ENCODE results near the gene THSD1. TPM values are rescaled to one million over a fixed set of nuclear protein-coding genes. Genes with fewer than 3 reads are reported as not detected.

THSD1 gene
- total RNA-seq, 1 experiment from 2014 or later = 0.39 TPM

GRCh38 chr13:52447354-52447753 lies 41.4 kb upstream of the THSD1 start (continued):
- no peak for TF ChIP-seq MLX (CRISPR knock-in tag; IDR thresholded peaks at IDR 0.05)
- TF ChIP-seq ZSCAN18 (CRISPR knock-in tag; IDR thresholded peaks at IDR 0.05) = no peak
- no peak for TF ChIP-seq USF1 (CRISPR knock-in tag; IDR thresholded peaks at IDR 0.05)

GRCh38 chr13:52446265-52446664 lies 40.3 kb upstream of the THSD1 start:
- H3K9me3 Mint-ChIP-seq = no peaks in the 10 kb centered on the region
- ATAC-seq = no peak

GRCh38 chr13:52432456-52432855 lies 26.5 kb upstream of the THSD1 start:
- TF ChIP-seq ZNF396 (CRISPR knock-in tag; IDR thresholded peaks at IDR 0.05; ENCODE audit: borderline replicate concordance) = no peak
- ATAC-seq (no peak), DNase-seq (ENCODE audit: low spot score) (no peak)
- Mint-ChIP-seq H3K4me1 (no peaks in the 10 kb centered on the region), H3K27ac (no peak overlapping the region), H3K4me3 (no peak overlapping the region), H3K36me3 (peaks cover 24% of the 10 kb centered on the region), H3K9me3 (no peaks in the 10 kb centered on the region), H3K27me3 (ENCODE audit: low read depth) (no peaks in the 10 kb centered on the region)
- POLR2A ChIA-PET = no interaction called here
- CTCF ChIA-PET = interaction anchor here (1.9 kb wide), 1 partner anchor 18 kb away, joined by 5 read pairs; the partner anchor contains the start of gene VPS36

More at GRCh38 chr13:52446265-52446664, 40.3 kb upstream of the THSD1 start:
- Mint-ChIP-seq H3K27me3 (ENCODE audit: low read depth) (no peaks in the 10 kb centered on the region; the same call in 1 of the 2 replicates), H3K4me3 (no peak overlapping the region), H3K4me1 (peaks cover 13% of the 10 kb centered on the region), H3K27ac (no peak overlapping the region), H3K36me3 (0 out of 2 replicates have a peak, but pooled peaks cover 3% of the 10 kb centered on the region)
- POLR2A ChIA-PET = no interaction called here
- CTCF ChIA-PET = no interaction called here
- no peak for DNase-seq (ENCODE audit: low spot score)
- TF ChIP-seq FOXJ3 (CRISPR knock-in tag; IDR thresholded peaks at IDR 0.05; ENCODE audit: borderline replicate concordance) = no peak
- TF ChIP-seq FOXK1 (CRISPR knock-in tag; IDR thresholded peaks at IDR 0.05) = no peak
- no peak for TF ChIP-seq NFE2L1 (CRISPR knock-in tag; IDR thresholded peaks at IDR 0.05)
- TF ChIP-seq ZNF263 (CRISPR knock-in tag; IDR thresholded peaks at IDR 0.05; ENCODE audit: low read depth) = no peak
- no peak for TF ChIP-seq CREB1 (CRISPR knock-in tag; IDR thresholded peaks at IDR 0.05)
- no peak for TF ChIP-seq CTCF (IDR thresholded peaks at IDR 0.05)

GRCh38 chr13:52428295-52428694 lies 22.3 kb upstream of the THSD1 start:
- ATAC-seq (no peak), DNase-seq (ENCODE audit: low spot score) (no peak)
- Mint-ChIP-seq H3K4me1 (no peaks in the 10 kb centered on the region), H3K4me3 (no peak overlapping the region), H3K27ac (no peak overlapping the region), H3K27me3 (ENCODE audit: low read depth) (no peaks in the 10 kb centered on the region), H3K36me3 (peaks cover 25% of the 10 kb centered on the region), H3K9me3 (no peaks in the 10 kb centered on the region)
- POLR2A ChIA-PET = no interaction called here
- CTCF ChIA-PET = interaction anchor here (1.2 kb wide), 1 partner anchor 23 kb away, joined by 4 read pairs; no protein-coding TSS in a partner anchor
- no peak for TF ChIP-seq USF1 (CRISPR knock-in tag; IDR thresholded peaks at IDR 0.05)
- TF ChIP-seq JAZF1 (CRISPR knock-in tag; IDR thresholded peaks at IDR 0.05) = no peak
- TF ChIP-seq CDX4 (CRISPR knock-in tag; IDR thresholded peaks at IDR 0.05; ENCODE audit: borderline replicate concordance) = no peak
- no peak for TF ChIP-seq ERG (CRISPR knock-in tag; IDR thresholded peaks at IDR 0.05)
- no peak for TF ChIP-seq PRDM15 (CRISPR knock-in tag; IDR thresholded peaks at IDR 0.05)
- no peak for TF ChIP-seq IRF1 (CRISPR knock-in tag; IDR thresholded peaks at IDR 0.05)
- TF ChIP-seq FOXJ3 (CRISPR knock-in tag; IDR thresholded peaks at IDR 0.05; ENCODE audit: borderline replicate concordance) = no peak
- no peak for TF ChIP-seq ESRRA (CRISPR knock-in tag; IDR thresholded peaks at IDR 0.05; ENCODE audit: borderline replicate concordance)
- no peak for TF ChIP-seq MYBL2 (CRISPR knock-in tag; IDR thresholded peaks at IDR 0.05)
- no peak for TF ChIP-seq ATF1 (CRISPR knock-in tag; IDR thresholded peaks at IDR 0.05)
